Glutamatergic neuron (in vitro differentiated cells): Measurements from ENCODE around the gene REXO4. TPM values are rescaled to one million over a fixed set of nuclear protein-coding genes. Genes with fewer than 3 reads are reported as not detected.

ENCODE experiments used
- DNase-seq: peaks from one replicate; pipeline ENCODE4 v3.0.0; 2022
- H3K27ac Mint-ChIP-seq: one replicate; pipeline ENCODE4 v1.8.0; 2020; ENCODE audit warnings: mild to moderate bottlenecking, mixed read lengths, inconsistent platforms; ENCODE audit not compliant: unreplicated experiment
- H3K27me3 Mint-ChIP-seq: one replicate; pipeline ENCODE4 v1.8.0; 2020; ENCODE audit warnings: mild to moderate bottlenecking, moderate library complexity, mixed read lengths, inconsistent platforms; ENCODE audit not compliant: unreplicated experiment
- H3K36me3 Mint-ChIP-seq: one replicate; pipeline ENCODE4 v1.8.0; 2020; ENCODE audit warnings: mild to moderate bottlenecking, mixed read lengths, inconsistent platforms; ENCODE audit not compliant: unreplicated experiment
- H3K4me1 Mint-ChIP-seq: one replicate; pipeline ENCODE4 v1.8.0; 2020; ENCODE audit warnings: mild to moderate bottlenecking, low read depth, mixed read lengths, inconsistent platforms; ENCODE audit not compliant: unreplicated experiment
- H3K4me3 Mint-ChIP-seq: one replicate; pipeline ENCODE4 v1.8.0; 2020; ENCODE audit warnings: mild to moderate bottlenecking, mixed read lengths, inconsistent platforms; ENCODE audit not compliant: unreplicated experiment
- H3K9me3 Mint-ChIP-seq: one replicate; pipeline ENCODE4 v1.8.0; 2020; ENCODE audit warnings: mild to moderate bottlenecking, moderate library complexity, mixed read lengths, inconsistent platforms; ENCODE audit not compliant: unreplicated experiment
- CTCF ChIP-seq: fragments of 200-600 bp; sonication (generic); IDR thresholded peaks from one replicate; pipeline ENCODE4 v1.5.0; 2021; ENCODE audit not compliant: partially characterized antibody, unreplicated experiment
- total RNA-seq: library from RNA; stranded (reverse); fragmentation: NEBNext Ultra II Directional; extraction: Animal tissue kit (Norgen Biotek cat#: 25700); gene quantifications from one replicate; pipeline ENCODE4 v1.2.1, GENCODE V29; 2021; ENCODE audit not compliant: unreplicated experiment

Gene REXO4
- total RNA-seq, 1 donor from 2014 or later, result 20.4 TPM

GRCh38 chr9:133359399-133360175, 58.2 kb downstream of the REXO4 start:
- Mint-ChIP-seq H3K4me1 (peaks cover 24% of the 10 kb centered on the region), H3K9me3 (peaks cover 2% of the 10 kb centered on the region), H3K27me3 (peaks cover 4% of the 10 kb centered on the region), H3K4me3 (peak overlapping the region; percentile 12), H3K36me3 (no peaks in the 10 kb centered on the region), H3K27ac (peak overlapping the region; percentile 75)
- DNase-seq, result peak; percentile 69
- no peak for TF ChIP-seq CTCF

GRCh38 chr9:133357656-133358055, 60.2 kb downstream of the REXO4 start:
- no peak for DNase-seq
- H3K4me3 Mint-ChIP-seq, result peak overlapping the region; percentile 75
- no peaks in the 10 kb centered on the region for H3K36me3 Mint-ChIP-seq
- peaks cover 2% of the 10 kb centered on the region for H3K9me3 Mint-ChIP-seq
- TF ChIP-seq CTCF, result no peak
- peak overlapping the region; percentile 26 for H3K27ac Mint-ChIP-seq
- H3K4me1 Mint-ChIP-seq, result peaks cover 28% of the 10 kb centered on the region
- peaks cover 4% of the 10 kb centered on the region for H3K27me3 Mint-ChIP-seq

- Mint-ChIP-seq H3K27ac (peak within 1 kb of the TSS; percentile 91), H3K9me3 (peaks cover 2% of the 10 kb centered on the region), H3K36me3 (peaks cover 3% of the 10 kb centered on the region), H3K4me3 (peak within 1 kb of the TSS; percentile 85), H3K27me3 (peaks cover 4% of the 10 kb centered on the region), H3K4me1 (peaks cover 27% of the 10 kb centered on the region)
- peak; percentile 97 for DNase-seq
- no peak for TF ChIP-seq CTCF
These were observed 61.3 kb downstream of the REXO4 start, which contains the start of the genes SURF1 and SURF2 for GRCh38 chr9:133356391-133357091. TSS of gene SURF1 (minus strand) at chr9:133356487. CDS start at chr9:133356453, 34 bp downstream. TSS of gene SURF2 (plus strand) at chr9:133356550. CDS start at chr9:133356593, 43 bp downstream.

Other genes with a start within 250 kb of the REXO4 start
- not detected for gene OBP2B, start 208.8 kb downstream of the REXO4 start, total RNA-seq
- not detected for gene ABO, start 142.8 kb downstream of the REXO4 start, total RNA-seq
- gene SURF6, start 81.8 kb downstream of the REXO4 start, total RNA-seq, result 15.0 TPM
- gene MED22, start 69.9 kb downstream of the REXO4 start, total RNA-seq, result 35.7 TPM
- gene RPL7A, start 69.8 kb downstream of the REXO4 start, total RNA-seq, result 1,442 TPM
- 56.1 TPM for gene SURF1, start 61.5 kb downstream of the REXO4 start, total RNA-seq
- 24.0 TPM for gene SURF2, start 61.5 kb downstream of the REXO4 start, total RNA-seq
- 111 TPM for gene SURF4, start 42.0 kb downstream of the REXO4 start, total RNA-seq
- 2.6 TPM for gene STKLD1, start 41.6 kb downstream of the REXO4 start, total RNA-seq
- 27.9 TPM for gene ADAMTS13, start 4.4 kb upstream of the REXO4 start, total RNA-seq
- 45.4 TPM for gene CACFD1, start 42.0 kb upstream of the REXO4 start, total RNA-seq
- gene SLC2A6, start 61.1 kb upstream of the REXO4 start, total RNA-seq, result 104 TPM
- not detected for gene MYMK, start 106.9 kb upstream of the REXO4 start, total RNA-seq
- gene ADAMTSL2, start 116.7 kb upstream of the REXO4 start, total RNA-seq, result 1.3 TPM
- 0.51 TPM for gene FAM163B, start 191.4 kb upstream of the REXO4 start, total RNA-seq
- gene DBH, start 218.4 kb upstream of the REXO4 start, total RNA-seq, result 1.8 TPM